ENCODE results near the gene AGXT.

Gene AGXT

DNA sequence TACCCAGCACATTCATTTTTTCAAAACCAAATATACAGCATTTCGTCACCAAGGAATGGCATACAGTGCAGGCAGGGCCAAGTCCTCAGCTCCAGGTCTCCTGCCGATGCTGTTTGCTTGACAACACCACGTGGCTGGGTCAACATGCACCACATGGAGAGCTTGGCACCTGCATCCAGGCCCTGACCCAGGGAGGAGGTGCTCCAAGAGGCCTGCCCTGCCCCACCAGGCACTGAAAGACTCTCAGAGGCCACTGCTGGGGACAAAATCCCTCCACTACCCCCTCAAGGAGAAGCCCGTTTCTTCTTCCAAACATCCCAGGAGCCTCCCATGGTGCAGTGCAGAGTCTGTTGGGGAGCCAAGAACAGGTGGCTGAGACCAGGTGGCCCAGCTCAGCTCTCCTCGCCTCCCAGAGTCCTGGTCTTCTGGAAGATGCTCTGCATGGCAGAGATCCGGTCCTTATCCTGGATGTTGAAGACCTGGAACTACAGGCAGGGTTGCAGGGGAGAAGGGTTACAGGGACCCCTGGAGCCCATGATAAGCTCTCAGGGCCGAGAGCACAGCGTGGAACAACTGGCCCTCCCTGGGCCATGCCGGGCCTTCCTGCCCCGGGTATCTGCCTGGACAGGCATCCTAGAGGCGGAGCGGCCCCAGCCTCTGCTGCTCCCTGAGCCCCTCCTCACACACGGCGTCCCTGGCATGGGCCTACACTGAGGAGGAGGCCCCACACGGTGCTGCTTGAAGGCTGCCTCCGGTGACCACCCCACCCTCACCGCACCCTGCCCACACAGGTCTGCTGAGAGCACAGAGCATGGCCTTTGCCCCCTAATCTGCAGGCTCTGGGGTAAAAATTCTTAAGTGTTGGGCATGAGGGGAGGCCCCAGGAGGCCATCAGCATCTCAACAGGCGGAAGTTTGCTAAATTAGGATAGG is 18.3 kb downstream of the AGXT start:
- TF ChIP-seq REST (IDR thresholded peaks at IDR 0.05; ENCODE audit: insufficient read depth in 1 of 2, low read depth in 2 of 2, low read length in 2 of 2) (no peak), SIN3A (IDR thresholded peaks at IDR 0.05; ENCODE audit: borderline replicate concordance, insufficient read depth, low read length) (no peak), FOXP2 (optimal IDR thresholded peaks at IDR 0.05; ENCODE audit: borderline replicate concordance, extremely low read depth, extremely low read length, insufficient read depth) (no peak), POLR2AphosphoS5 (IDR thresholded peaks at IDR 0.05; ENCODE audit: low read depth, low read length) (no peak), TAF1 (IDR thresholded peaks at IDR 0.05; ENCODE audit: borderline replicate concordance, insufficient read depth, low read length) (no peak)

GRCh38 chr2:240887631-240888030 is 19.0 kb downstream of the AGXT start:
- no peak for TF ChIP-seq REST (IDR thresholded peaks at IDR 0.05; ENCODE audit: insufficient read depth in 1 of 2, low read depth in 2 of 2, low read length in 2 of 2)
- TF ChIP-seq TAF1 (IDR thresholded peaks at IDR 0.05; ENCODE audit: borderline replicate concordance, insufficient read depth, low read length): no peak
- TF ChIP-seq SIN3A (IDR thresholded peaks at IDR 0.05; ENCODE audit: borderline replicate concordance, insufficient read depth, low read length): no peak
- TF ChIP-seq FOXP2 (optimal IDR thresholded peaks at IDR 0.05; ENCODE audit: borderline replicate concordance, extremely low read depth, extremely low read length, insufficient read depth): no peak
- no peak for TF ChIP-seq POLR2AphosphoS5 (IDR thresholded peaks at IDR 0.05; ENCODE audit: low read depth, low read length)

DNA sequence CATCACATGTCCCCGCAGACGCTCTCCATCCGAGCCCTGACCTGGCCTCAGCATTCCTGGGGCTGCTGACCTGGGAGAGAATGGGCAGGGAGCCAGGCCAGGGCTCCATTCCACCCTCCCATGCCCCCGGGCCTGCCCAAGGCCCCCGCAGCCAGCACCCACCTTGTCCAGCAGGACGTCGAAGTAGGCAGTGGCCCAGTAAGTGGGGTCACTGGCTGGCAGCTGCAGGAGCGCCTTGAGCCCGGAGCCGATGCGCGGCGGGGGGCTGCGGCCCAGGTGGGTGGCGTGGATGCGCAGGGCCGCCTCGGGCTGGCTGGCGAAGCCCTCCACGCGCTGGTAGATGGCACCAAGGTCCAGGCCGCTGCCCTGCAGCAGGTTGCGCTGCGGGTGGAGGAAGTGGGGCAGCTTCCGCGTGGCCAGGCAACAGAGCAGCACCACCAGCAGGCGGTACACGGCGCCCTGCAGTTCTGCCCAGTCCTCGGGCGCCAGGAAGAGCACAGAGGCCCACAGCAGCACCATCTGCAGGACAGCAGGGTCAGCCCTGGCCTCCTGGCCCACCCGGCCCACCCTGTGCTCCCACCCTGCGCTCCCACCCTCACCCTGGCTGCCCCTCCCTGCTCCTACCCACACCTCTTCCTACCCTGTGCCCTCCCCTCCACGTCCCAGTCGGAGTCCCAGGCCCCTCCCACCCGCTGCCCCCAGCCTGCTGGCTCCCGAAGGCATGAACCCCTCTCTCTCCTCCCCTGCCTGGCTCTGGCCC is 19.7 kb downstream of the AGXT start:
- TF ChIP-seq POLR2AphosphoS5 (IDR thresholded peaks at IDR 0.05; ENCODE audit: low read depth, low read length) (no peak), REST (IDR thresholded peaks at IDR 0.05; ENCODE audit: insufficient read depth in 1 of 2, low read depth in 2 of 2, low read length in 2 of 2) (no peak), SIN3A (IDR thresholded peaks at IDR 0.05; ENCODE audit: borderline replicate concordance, insufficient read depth, low read length) (no peak), FOXP2 (optimal IDR thresholded peaks at IDR 0.05; ENCODE audit: borderline replicate concordance, extremely low read depth, extremely low read length, insufficient read depth) (no peak), TAF1 (IDR thresholded peaks at IDR 0.05; ENCODE audit: borderline replicate concordance, insufficient read depth, low read length) (no peak)

- TF ChIP-seq REST (IDR thresholded peaks at IDR 0.05; ENCODE audit: insufficient read depth in 1 of 2, low read depth in 2 of 2, low read length in 2 of 2) (no peak), FOXP2 (optimal IDR thresholded peaks at IDR 0.05; ENCODE audit: borderline replicate concordance, extremely low read depth, extremely low read length, insufficient read depth) (no peak), SIN3A (IDR thresholded peaks at IDR 0.05; ENCODE audit: borderline replicate concordance, insufficient read depth, low read length) (no peak), POLR2AphosphoS5 (IDR thresholded peaks at IDR 0.05; ENCODE audit: low read depth, low read length) (no peak), TAF1 (IDR thresholded peaks at IDR 0.05; ENCODE audit: borderline replicate concordance, insufficient read depth, low read length) (no peak)
Observed at GRCh38 chr2:240888890-240889573, 20.4 kb downstream of the AGXT start.
